Measurements from ENCODE around the gene CDC42BPA. TPM values are rescaled to one million over a fixed set of nuclear protein-coding genes. Genes with fewer than 3 reads are reported as not detected.
"Not testable (repeated sequence)": the region's sequence is repeated elsewhere in the genome, so short reads cannot be mapped to it uniquely, and the experiment has no call there.

Gene CDC42BPA
- total RNA-seq, 1 donor from 2014 or later, result 202 TPM

- no peak for DNase-seq
Observed at GRCh38 chr1:227306689-227307088, 11.6 kb downstream of the CDC42BPA start.

DNA sequence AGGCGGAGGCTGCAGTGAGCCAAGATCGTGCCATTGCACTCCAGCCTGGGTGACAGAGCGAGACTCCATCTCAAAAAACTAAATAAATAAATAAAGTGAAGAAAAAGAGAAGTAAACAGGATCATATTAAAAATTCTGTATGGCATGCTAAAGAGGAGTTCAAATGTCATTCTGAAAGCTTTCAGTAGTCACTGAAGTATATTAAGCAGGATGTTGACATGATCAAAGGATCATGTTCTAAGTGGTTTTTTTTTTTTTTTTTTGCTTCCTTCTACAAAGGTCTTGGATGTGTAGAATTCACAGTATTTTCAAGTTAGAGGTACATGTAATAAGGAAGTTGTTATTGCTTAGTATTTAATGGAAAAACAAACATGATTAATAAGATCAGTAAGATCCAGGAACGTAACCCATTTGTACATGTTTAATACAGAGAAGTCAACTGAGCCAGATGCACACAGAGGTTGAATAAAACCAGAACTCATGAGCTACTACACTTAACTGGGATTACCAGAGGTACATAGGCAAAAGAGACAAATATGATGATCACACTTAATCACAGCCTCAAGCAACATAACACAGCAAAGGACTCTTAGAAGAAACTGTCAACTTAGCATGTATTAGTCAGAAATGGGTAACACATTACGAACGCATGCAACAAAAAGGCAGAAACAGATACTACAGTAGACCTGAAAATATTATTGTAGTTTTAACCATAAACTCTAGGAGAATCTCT, 12.2 kb downstream of the CDC42BPA start:
- no peak for DNase-seq

- no peak for DNase-seq
Observed at GRCh38 chr1:227304665-227305064, 13.6 kb downstream of the CDC42BPA start.

DNA sequence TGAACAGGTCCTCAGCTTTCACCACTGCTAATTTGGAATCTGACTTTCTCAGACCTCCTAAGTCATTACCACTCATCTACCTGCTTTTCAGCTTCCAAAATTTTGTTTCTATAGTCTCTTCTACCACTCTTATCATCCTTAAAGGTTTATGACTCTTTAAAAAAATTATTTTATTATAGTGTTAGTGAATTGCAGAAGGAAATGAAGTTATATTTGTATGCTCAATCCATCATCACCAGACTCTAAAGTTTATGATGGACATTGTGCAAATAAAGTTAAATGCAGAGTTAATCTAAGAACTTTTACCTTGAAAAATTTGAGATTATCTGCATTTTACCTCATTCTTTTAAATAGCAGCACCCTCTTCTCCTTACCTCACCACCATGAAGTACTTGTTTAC, 14.6 kb downstream of the CDC42BPA start:
- no peak for DNase-seq

DNA sequence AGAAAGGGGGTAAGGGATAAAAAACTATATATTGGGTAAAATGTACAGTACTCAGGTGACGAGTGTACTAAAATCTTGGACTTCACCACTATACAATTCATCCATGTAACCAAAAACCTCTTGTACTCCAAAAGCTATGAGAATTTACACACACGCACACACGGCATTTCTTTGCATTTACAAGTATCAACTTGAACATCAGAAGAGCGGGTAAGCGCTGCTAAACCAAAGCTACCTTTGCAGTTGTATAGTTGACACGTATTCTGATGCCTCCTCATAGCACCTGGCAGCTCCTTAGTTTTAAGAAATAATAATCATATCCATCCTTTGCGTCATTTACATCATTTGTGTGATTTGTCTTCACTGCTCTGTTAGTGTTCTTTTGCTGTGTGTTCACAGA, 17.6 kb downstream of the CDC42BPA start:
- DNase-seq, result no peak

- DNase-seq, result no peak
Observed at GRCh38 chr1:227299688-227300087, 18.6 kb downstream of the CDC42BPA start.

DNA sequence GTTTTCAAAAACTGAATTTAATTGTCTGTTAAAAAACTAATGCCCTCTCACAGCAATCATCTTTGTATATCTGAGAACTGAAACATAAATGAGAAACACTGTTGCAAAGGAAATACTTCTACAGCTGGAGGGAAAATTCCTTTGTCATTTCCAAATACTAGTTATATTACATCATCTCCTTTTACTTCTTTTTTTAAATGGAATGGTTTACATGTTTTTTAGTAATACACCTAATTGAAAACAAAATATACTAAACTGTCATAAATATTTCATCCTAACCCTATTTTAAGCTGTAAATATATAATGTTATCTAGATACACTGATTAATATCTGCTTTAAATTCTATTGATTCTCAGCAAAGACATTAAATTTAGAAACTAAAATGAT, 19.1 kb downstream of the CDC42BPA start:
- DNase-seq, result no peak

- DNase-seq, result no peak
Observed at GRCh38 chr1:227298512-227299240, 19.6 kb downstream of the CDC42BPA start.

- DNase-seq, result no peak
Observed at GRCh38 chr1:227297073-227297793, 21.1 kb downstream of the CDC42BPA start.

DNA sequence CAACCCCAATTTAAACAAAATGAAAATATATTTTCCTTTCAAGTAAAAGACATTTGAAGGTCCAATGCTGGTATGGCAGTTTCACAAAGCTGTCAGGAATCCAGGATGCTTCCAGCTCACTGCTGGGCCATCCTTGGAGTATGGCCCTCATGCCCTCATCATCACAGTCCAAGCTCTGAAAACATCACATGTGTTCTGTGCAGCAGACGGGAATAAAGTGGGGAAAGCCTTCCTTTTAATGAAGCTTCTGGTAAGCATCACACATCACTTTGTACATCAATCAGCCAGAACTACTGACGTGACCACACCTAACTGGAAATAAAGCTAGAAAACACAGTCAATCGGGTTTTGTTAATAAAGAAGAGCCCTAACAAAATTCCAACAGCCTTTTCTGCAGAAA, 22.7 kb downstream of the CDC42BPA start:
- DNase-seq, result no peak

DNA sequence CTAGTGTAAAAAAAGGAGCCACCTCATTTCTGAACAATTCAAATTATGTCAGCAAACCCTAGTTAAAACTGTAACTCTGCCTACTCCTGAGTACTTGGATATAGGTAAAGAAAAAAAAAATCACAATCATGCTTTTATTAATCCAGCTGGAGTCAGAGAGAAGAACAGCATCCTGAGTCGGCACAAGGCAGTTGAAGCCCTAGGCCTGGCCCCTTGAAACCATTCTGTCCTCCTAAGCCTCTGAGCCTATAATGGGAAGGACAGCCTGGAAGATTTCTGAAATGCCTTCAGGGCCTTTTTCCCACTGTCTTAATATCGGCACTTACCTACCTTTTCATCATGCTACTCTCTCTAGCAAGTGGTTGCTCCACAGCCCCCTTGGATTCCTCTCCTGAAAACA, 32.5 kb downstream of the CDC42BPA start:
- no peak for DNase-seq

- DNase-seq, result no peak
Observed at GRCh38 chr1:227281371-227281770, 36.9 kb downstream of the CDC42BPA start.

DNA sequence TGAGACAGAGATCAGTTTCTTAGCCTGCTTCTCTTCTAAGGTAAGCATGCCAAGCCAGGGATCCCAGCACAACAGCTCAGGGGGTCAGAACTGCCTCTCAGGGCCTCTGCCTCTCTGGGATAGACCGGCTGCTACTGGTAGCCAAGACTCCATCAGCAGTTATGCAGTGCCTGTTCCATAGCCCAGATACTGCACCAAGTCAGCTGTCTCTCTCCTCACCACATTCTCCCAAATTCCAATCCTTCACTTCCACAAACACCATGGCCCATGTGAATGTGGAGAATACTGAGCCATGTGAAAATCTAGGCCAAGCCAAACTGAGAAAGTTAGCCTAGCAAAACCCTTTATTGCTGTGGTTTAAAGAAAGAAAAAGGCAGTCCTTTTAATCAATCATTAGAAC, 37.5 kb downstream of the CDC42BPA start:
- no peak for DNase-seq

- DNase-seq, result not testable (repeated sequence)
Observed at GRCh38 chr1:227276156-227276693, 42.1 kb downstream of the CDC42BPA start.

DNA sequence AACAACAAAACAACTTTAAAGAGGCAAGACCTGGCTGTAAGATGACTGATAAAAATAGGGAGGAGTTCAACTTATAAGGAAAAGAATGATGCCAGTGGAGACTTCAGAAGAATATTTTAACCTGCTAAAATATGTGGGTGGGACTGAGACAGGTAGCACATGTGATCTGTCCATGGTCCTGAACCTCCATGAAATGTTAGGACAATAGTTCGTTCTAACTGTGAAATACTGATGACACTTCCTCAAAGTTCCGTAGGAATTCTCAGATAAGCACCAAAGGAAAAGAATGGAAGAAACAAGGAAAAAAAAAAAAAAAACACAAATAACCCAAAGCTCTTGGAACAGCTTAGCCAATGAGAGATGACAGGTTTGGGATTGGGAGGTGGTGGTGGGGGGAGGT, 44.7 kb downstream of the CDC42BPA start:
- no peak for DNase-seq

GRCh38 chr1:227272428-227272827, 45.9 kb downstream of the CDC42BPA start:
- DNase-seq, result no peak

DNA sequence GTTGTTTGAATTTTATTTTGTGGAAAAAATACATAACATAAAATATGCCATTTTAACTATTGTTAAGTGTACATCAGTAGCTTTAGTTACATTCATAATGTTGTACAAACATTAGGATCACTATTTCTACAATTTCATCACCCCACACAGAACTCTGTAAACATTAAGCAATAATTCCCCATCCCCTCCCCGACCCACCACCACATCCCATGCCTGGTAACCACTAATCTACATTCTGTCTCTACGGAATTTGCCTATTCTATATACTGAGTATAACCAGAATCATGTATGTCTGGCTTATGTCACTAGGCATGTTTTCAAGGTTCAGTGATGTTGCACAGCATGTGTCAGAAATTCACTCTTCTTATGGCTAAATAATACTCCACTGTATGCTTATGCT, 47.7 kb downstream of the CDC42BPA start:
- no peak for DNase-seq

DNA sequence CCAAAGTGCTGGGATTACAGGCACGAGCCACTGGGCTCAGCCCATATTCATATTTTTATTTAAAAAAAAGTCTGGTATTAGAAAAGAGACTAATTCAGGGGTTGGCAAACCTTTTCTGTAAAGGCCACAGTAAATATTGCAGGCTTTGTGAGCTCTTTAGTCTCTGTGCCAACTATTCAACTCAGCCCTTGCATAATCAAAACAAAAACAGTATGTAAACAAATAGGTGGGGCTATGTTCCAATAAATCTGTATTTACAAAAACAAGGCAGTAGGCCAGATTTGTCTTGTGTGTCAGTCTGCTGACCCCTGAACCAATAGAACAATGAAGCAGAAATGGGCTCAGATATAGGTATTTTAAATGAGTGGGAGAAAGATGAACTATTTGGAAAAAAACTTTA, 49.3 kb downstream of the CDC42BPA start:
- no peak for DNase-seq

DNA sequence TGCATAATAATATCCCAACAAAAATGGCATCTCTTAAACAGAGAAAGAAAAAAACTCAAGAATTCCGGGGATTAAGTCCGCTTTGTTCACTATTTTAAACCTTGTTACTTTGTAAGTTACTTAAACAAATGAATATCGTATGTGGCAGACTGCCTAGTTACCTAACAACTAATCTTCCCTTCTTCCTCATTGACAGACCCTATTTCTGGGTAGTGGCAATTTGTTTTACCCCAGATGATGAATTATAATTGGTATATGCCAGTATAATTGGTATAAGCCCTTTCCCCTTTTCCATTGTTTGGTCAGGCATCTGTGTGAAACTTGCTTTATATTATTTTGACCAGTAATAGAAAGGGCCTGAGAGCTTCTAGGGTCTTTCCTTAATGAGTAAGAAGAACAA, 52.4 kb downstream of the CDC42BPA start:
- no peak for DNase-seq

DNA sequence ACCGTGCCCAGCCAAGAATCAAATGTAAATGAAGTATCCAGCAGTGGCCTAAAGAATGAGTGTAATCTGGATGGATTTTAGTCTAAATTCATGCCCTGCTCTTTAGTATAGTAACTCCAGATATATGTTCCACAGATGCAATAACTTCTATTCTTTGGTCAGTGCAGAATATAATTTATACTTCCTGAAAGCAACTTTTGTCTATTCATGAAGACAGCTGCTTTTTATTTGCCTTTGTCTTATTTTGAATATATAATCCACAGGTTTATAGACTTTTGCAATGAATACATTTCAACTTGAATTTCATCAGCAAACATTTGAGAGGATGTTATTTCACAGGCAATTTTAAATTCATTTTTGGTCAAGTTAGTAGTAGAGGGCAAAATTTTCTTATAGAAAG, 54.4 kb downstream of the CDC42BPA start:
- DNase-seq, result no peak

DNA sequence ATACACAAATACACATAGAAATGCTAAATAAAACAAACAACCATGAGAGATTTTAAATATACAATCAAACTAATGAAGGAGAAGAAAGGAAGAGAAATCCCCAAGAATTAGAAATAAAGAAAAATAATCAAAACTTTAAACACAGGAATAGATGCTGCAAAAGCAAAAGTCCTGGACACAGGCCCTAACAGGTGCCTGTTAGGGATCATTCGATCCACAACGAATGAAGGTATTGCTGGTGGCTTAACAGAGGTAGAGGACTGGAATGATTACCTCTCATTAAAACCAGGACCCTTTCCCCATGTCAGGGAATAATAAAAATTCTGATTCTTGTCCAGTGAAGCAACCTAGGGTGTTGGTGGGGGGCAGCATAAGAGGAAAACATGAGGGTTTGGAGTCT, 56.8 kb downstream of the CDC42BPA start:
- no peak for DNase-seq

DNA sequence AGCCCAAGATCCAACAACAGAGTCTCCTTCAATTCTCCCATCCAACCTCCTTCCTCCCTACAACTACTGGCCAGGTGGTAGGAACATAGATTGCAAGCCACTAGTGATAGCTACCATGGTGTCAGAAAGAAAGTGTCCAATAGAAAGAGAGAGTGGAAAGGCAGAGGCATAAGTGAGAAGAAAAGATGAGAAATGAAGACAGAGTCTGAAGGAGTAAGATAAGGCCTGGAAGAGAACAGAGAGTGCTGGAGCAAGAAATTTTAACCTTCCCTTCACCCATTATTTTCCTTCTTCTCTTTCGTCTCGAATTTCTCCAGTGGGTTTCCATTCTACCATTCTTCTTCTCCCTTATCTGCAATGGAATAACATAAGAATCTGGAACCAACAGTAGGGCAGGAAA, 57.9 kb downstream of the CDC42BPA start:
- DNase-seq, result no peak

DNA sequence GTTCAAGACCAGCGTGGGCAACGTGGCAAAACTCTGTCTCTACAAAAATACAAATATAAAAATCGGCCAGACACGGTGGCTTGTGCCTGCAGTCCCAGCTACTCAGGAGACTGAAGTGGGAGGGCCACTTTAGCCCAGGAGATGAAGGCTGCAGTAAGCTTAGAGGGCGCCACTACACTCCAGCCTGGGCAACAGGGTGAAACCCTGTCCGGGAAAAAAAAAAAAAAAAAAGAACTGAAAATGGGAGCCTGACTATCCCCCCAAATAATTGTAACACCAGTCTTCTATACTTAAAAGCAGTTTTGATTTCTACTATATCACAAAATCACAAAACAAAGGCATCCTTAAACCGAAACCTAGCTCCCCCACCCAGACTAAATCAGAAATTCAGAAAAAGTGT, 60.3 kb downstream of the CDC42BPA start:
- DNase-seq, result no peak

All from occipital lobe (tissue), 2 donors.